SU-DHL-6 (cell line): Measurements from ENCODE around the gene TMEM184A.

ENCODE experiments used
- H2AFZ ChIP-seq: fragments of 200-600 bp; sonication (generic); 2 replicates; pipeline ENCODE4 v1.6.1; 2014; ENCODE audit warnings: low read depth, mild to moderate bottlenecking, moderate library complexity, mixed read lengths, antibody characterized with exemption, low read length; ENCODE audit not compliant: severe bottlenecking
- H3F3A ChIP-seq: fragments of 200-600 bp; shearing (Covaris generic); 2 replicates; pipeline ENCODE4 v1.6.0; 2016; ENCODE audit warnings: antibody characterized with exemption, mild to moderate bottlenecking; ENCODE audit not compliant: insufficient read depth
- H3K27ac ChIP-seq: fragments of 200-600 bp; sonication (generic); 2 replicates; pipeline ENCODE4 v1.5.1; 2016; ENCODE audit warnings: low read depth, mild to moderate bottlenecking, low read length, moderate library complexity, mixed read lengths
- H3K27me3 ChIP-seq: fragments of 200-600 bp; sonication (generic), shearing (Covaris generic); 2 replicates; pipeline ENCODE4 v1.6.0; 2014; ENCODE audit warnings: mild to moderate bottlenecking, low read length
- H3K36me3 ChIP-seq: fragments of 200-600 bp; sonication (generic); 2 replicates; pipeline ENCODE4 v1.6.1; 2014; ENCODE audit warnings: mild to moderate bottlenecking, low read length, mixed read lengths
- H3K4me2 ChIP-seq: fragments of 300-600, 200-600 bp; shearing (Covaris generic), sonication (generic); 2 replicates; pipeline ENCODE4 v1.6.0; 2014; ENCODE audit warnings: low read length, low read depth, mild to moderate bottlenecking; ENCODE audit not compliant: poor library complexity, severe bottlenecking
- H3K4me3 ChIP-seq: fragments of 200-600 bp; sonication (generic); 2 replicates; pipeline ENCODE4 v1.5.1; 2014; ENCODE audit warnings: antibody characterized with exemption, low read length, mild to moderate bottlenecking, mixed read lengths; ENCODE audit not compliant: insufficient read depth, poor library complexity, severe bottlenecking
- H3K79me2 ChIP-seq: fragments of 200-600 bp; sonication (generic); 2 replicates; pipeline ENCODE4 v1.6.1; 2014; ENCODE audit warnings: mild to moderate bottlenecking, low read length, moderate library complexity; ENCODE audit not compliant: insufficient read depth
- H3K9ac ChIP-seq: fragments of 200-600 bp; sonication (generic); 2 replicates; pipeline ENCODE4 v1.7.0; 2014; ENCODE audit warnings: mild to moderate bottlenecking, low read length
- H3K9me2 ChIP-seq: fragments of 200-600 bp; sonication (generic); replicated peaks from 2 replicates; pipeline ENCODE4 v1.6.1; 2014; ENCODE audit warnings: low read length; ENCODE audit not compliant: insufficient read depth
- H3K9me3 ChIP-seq: fragments of 200-600 bp; sonication (generic); 2 replicates; pipeline ENCODE4 v1.6.1; 2014; ENCODE audit warnings: low read length, mixed read lengths; ENCODE audit not compliant: insufficient read depth
- H4K20me1 ChIP-seq: fragments of 200-600 bp; sonication (generic); 2 replicates; pipeline ENCODE4 v1.6.1; 2014; ENCODE audit warnings: low read depth, mild to moderate bottlenecking, antibody characterized with exemption, low read length, moderate library complexity, mixed read lengths
- CTCF ChIP-seq: fragments of 200-600 bp; sonication (generic); IDR thresholded peaks from one replicate; pipeline ENCODE4 v1.5.1; 2017; ENCODE audit warnings: antibody characterized with exemption, mild to moderate bottlenecking, low read length, moderate library complexity; ENCODE audit not compliant: insufficient read depth, poor library complexity, severe bottlenecking
- EZH2phosphoT487 ChIP-seq: fragments of 200-600 bp; sonication (generic), shearing (Covaris generic); conservative IDR thresholded peaks from 2 replicates; pipeline ENCODE4 v1.6.1; 2018; ENCODE audit warnings: mild to moderate bottlenecking, antibody characterized with exemption, low read length, moderate library complexity, mixed read lengths

The TMEM184A gene

GRCh38 chr7:1598961-1599639 lies 43.1 kb upstream of the TMEM184A start:
- Histone ChIP-seq H3K36me3 (no peaks in the 10 kb centered on the region), H4K20me1 (no peaks in the 10 kb centered on the region), H3K27me3 (no peaks in the 10 kb centered on the region), H3K4me3 (no peak overlapping the region), H3F3A (no peaks in the 10 kb centered on the region), H2AFZ (no peak overlapping the region), H3K27ac (no peak overlapping the region), H3K9ac (no peak overlapping the region), H3K4me2 (no peak overlapping the region), H3K79me2 (no peaks in the 10 kb centered on the region), H3K9me2 (no peaks in the 10 kb centered on the region), H3K9me3 (no peaks in the 10 kb centered on the region)
- TF ChIP-seq EZH2phosphoT487 (no peak), CTCF (no peak)

GRCh38 chr7:1598286-1598685 lies 42.3 kb upstream of the TMEM184A start:
- H3F3A ChIP-seq, result no peaks in the 10 kb centered on the region
- no peaks in the 10 kb centered on the region for H3K79me2 ChIP-seq
- H3K4me2 ChIP-seq, result no peak overlapping the region
- H3K36me3 ChIP-seq, result no peaks in the 10 kb centered on the region
- no peak overlapping the region for H3K27ac ChIP-seq
- H3K9ac ChIP-seq, result no peak overlapping the region
- H4K20me1 ChIP-seq, result no peaks in the 10 kb centered on the region
- H3K9me3 ChIP-seq, result no peaks in the 10 kb centered on the region
- H3K9me2 ChIP-seq, result no peaks in the 10 kb centered on the region
- no peak overlapping the region for H2AFZ ChIP-seq
- H3K27me3 ChIP-seq, result no peaks in the 10 kb centered on the region
- TF ChIP-seq CTCF, result no peak
- no peak for TF ChIP-seq EZH2phosphoT487
- H3K4me3 ChIP-seq, result no peak overlapping the region

GRCh38 chr7:1597791-1598190 lies 41.8 kb upstream of the TMEM184A start:
- no peak overlapping the region for H2AFZ ChIP-seq
- H3K36me3 ChIP-seq, result no peaks in the 10 kb centered on the region
- no peak overlapping the region for H3K4me2 ChIP-seq
- no peak overlapping the region for H3K4me3 ChIP-seq
- no peaks in the 10 kb centered on the region for H4K20me1 ChIP-seq
- TF ChIP-seq CTCF (no peak), EZH2phosphoT487 (no peak)
- H3K9ac ChIP-seq, result no peak overlapping the region
- H3K79me2 ChIP-seq, result no peaks in the 10 kb centered on the region
- H3K9me2 ChIP-seq, result no peaks in the 10 kb centered on the region
- H3K27ac ChIP-seq, result no peak overlapping the region
- H3K27me3 ChIP-seq, result no peaks in the 10 kb centered on the region
- no peaks in the 10 kb centered on the region for H3K9me3 ChIP-seq
- H3F3A ChIP-seq, result no peaks in the 10 kb centered on the region
